Measurements from ENCODE around the gene METAP1D.

DNA sequence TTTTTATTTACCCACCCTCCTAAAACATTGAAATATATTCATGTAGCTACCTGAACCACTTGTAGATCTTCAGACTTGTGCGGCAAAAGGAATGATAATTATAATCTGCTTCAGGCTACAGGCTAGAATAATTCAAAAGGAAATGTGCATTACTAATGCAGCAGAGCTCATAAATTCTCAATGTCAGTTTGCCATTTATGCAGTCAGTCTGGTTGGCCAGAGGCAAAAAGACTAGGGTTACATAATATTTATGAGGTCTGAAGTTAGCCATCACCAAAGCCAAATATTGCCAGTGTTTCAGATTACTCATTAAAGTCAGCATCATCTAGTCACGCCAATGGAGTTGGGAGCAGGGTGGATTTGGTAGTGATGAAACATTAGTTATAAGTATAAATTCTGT lies 38.9 kb downstream of the METAP1D start:
- TF ChIP-seq, protein P1, sequence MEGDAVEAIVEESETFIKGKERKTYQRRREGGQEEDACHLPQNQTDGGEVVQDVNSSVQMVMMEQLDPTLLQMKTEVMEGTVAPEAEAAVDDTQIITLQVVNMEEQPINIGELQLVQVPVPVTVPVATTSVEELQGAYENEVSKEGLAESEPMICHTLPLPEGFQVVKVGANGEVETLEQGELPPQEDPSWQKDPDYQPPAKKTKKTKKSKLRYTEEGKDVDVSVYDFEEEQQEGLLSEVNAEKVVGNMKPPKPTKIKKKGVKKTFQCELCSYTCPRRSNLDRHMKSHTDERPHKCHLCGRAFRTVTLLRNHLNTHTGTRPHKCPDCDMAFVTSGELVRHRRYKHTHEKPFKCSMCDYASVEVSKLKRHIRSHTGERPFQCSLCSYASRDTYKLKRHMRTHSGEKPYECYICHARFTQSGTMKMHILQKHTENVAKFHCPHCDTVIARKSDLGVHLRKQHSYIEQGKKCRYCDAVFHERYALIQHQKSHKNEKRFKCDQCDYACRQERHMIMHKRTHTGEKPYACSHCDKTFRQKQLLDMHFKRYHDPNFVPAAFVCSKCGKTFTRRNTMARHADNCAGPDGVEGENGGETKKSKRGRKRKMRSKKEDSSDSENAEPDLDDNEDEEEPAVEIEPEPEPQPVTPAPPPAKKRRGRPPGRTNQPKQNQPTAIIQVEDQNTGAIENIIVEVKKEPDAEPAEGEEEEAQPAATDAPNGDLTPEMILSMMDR (IDR thresholded peaks at IDR 0.05; ENCODE audit: low read depth, low read length): no peak
- TF ChIP-seq EZH2phosphoT487 (IDR thresholded peaks at IDR 0.05; ENCODE audit: low read depth): no peak
